GM13976 (cell line): ENCODE measurements around the gene TTLL6.
"Not testable (repeated sequence)": the region's sequence is repeated elsewhere in the genome, so short reads cannot be mapped to it uniquely, and the experiment has no call there.

Source experiments
- DNase-seq: peaks from one replicate; pipeline ENCODE4 v3.0.0; 2012; ENCODE audit warnings: low spot score
- CTCF ChIP-seq: IDR thresholded peaks from 2 replicates; pipeline ENCODE4 v1.5.1; 2012; ENCODE audit warnings: borderline replicate concordance, mild to moderate bottlenecking; ENCODE audit not compliant: insufficient read depth; ENCODE audit errors: extremely low read depth, missing control alignments, control extremely low read depth
- in situ Hi-C: fragments of 300-500 bp; cut with MboI; formaldehyde crosslinking; loops from one replicate; pipeline ENCODE4 v1.12.0; 2022; ENCODE audit warnings: low sequenced_read_pairs, mixed read lengths, inconsistent platforms; ENCODE audit not compliant: unreplicated experiment

Gene TTLL6

GRCh38 chr17:48720266-48721008 lies 96.6 kb downstream of the TTLL6 start:
- no peak for TF ChIP-seq CTCF
- no peak for DNase-seq
- in situ Hi-C loops = no loop called here

GRCh38 chr17:48719642-48720265 lies 97.3 kb downstream of the TTLL6 start:
- in situ Hi-C loops = no loop called here
- no peak for TF ChIP-seq CTCF
- no peak for DNase-seq

GRCh38 chr17:48718761-48719641 lies 98.0 kb downstream of the TTLL6 start:
- in situ Hi-C loops = no loop called here
- no peak for DNase-seq
- TF ChIP-seq CTCF = no peak

GRCh38 chr17:48718227-48718760 lies 98.7 kb downstream of the TTLL6 start:
- no peak for DNase-seq
- in situ Hi-C loops = no loop called here
- TF ChIP-seq CTCF = no peak

GRCh38 chr17:48717367-48718226 lies 99.4 kb downstream of the TTLL6 start:
- DNase-seq = no peak
- TF ChIP-seq CTCF = no peak
- in situ Hi-C loops = no loop called here

GRCh38 chr17:48716549-48716948 lies 100.5 kb downstream of the TTLL6 start:
- DNase-seq, in situ Hi-C loops: not testable (repeated sequence)
